GM10266 (cell line): Measurements from ENCODE around the gene AP2B1.

Experiments
- DNase-seq: peaks from one replicate; pipeline ENCODE4 v3.0.0; 2012; ENCODE audit errors: extremely low spot score
- TF ChIP-seq, protein P1 (sequence below): IDR thresholded peaks from 2 replicates; pipeline ENCODE4 v1.5.1; 2012; ENCODE audit warnings: mild to moderate bottlenecking, low read depth; ENCODE audit not compliant: control insufficient read depth, insufficient read depth; ENCODE audit errors: missing control alignments

Gene AP2B1

DNA sequence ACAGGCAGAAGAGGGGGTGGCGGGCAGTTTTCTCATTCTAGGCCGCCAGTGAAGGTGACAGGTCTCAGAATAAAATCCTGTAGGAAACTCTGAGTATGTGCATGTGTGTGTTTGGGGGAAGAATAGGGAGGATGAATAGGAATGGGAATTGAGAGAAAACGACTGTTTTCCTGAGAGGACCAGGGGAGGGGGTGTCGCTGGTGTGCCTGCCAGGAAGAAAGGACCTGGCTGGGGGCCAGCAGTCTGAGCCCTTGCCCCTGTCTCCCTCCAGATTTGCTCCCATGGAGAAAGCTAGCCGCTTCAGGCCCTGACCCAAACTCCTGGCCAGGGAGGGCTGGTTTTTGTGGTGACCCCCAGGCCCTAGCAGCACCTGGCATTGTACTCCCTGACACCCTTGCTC lies 187.9 kb downstream of the AP2B1 start:
- TF ChIP-seq, protein P1, sequence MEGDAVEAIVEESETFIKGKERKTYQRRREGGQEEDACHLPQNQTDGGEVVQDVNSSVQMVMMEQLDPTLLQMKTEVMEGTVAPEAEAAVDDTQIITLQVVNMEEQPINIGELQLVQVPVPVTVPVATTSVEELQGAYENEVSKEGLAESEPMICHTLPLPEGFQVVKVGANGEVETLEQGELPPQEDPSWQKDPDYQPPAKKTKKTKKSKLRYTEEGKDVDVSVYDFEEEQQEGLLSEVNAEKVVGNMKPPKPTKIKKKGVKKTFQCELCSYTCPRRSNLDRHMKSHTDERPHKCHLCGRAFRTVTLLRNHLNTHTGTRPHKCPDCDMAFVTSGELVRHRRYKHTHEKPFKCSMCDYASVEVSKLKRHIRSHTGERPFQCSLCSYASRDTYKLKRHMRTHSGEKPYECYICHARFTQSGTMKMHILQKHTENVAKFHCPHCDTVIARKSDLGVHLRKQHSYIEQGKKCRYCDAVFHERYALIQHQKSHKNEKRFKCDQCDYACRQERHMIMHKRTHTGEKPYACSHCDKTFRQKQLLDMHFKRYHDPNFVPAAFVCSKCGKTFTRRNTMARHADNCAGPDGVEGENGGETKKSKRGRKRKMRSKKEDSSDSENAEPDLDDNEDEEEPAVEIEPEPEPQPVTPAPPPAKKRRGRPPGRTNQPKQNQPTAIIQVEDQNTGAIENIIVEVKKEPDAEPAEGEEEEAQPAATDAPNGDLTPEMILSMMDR: no peak
- no peak for DNase-seq

DNA sequence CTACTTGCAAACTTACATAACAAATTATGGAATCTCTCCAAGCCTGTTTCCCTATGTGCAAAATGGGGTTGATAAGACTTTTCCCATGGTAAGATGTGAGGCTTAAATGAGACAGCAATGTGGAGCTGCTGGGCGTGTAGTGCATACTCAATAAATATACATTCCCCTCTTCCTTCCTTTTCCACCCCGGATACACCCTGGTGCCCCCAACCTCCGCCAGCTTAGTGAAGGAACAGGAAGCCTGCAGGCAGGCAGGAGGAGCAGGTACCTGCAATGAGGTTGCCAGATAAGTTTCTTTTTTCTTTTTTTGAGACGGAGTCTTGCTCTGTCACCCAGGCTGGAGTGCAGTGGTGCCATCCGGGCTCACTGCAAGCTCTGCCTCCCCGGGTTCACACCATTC lies 188.5 kb downstream of the AP2B1 start:
- TF ChIP-seq, protein P1: no peak
- DNase-seq: no peak
